Activated CD4-positive, alpha-beta T cell treated with anti-CD3 and anti-CD28 coated beads, Interleukin-2, amount 50 U/mL, for 1 hour (primary cell): ENCODE data around the gene ZNF783.

Experiments
- DNase-seq: peaks from one replicate; pipeline ENCODE4 v3.0.0-alpha.2; 2020

Gene ZNF783

GRCh38 chr7:149283321-149283720, 21.3 kb downstream of the ZNF783 start:
- DNase-seq = no peak

- DNase-seq = peak; percentile 47
Measured at GRCh38 chr7:149284343-149284742, 22.3 kb downstream of the ZNF783 start.

GRCh38 chr7:149284850-149285585, 23.0 kb downstream of the ZNF783 start:
- DNase-seq = peak; percentile 99

- no peak for DNase-seq
Measured at GRCh38 chr7:149285603-149286002, 23.6 kb downstream of the ZNF783 start.

GRCh38 chr7:149286811-149287400, 24.9 kb downstream of the ZNF783 start:
- no peak for DNase-seq

GRCh38 chr7:149287622-149288021, 25.6 kb downstream of the ZNF783 start:
- DNase-seq = no peak

- DNase-seq = no peak
Measured at GRCh38 chr7:149289262-149289661, 27.3 kb downstream of the ZNF783 start.

- no peak for DNase-seq
Measured at GRCh38 chr7:149289856-149290255, 27.9 kb downstream of the ZNF783 start.

GRCh38 chr7:149291036-149291780, 29.2 kb downstream of the ZNF783 start:
- no peak for DNase-seq

- no peak for DNase-seq
Measured at GRCh38 chr7:149291781-149292461, 29.9 kb downstream of the ZNF783 start.

- DNase-seq = no peak
Measured at GRCh38 chr7:149292462-149292823, 30.4 kb downstream of the ZNF783 start.

GRCh38 chr7:149293338-149293737, 31.3 kb downstream of the ZNF783 start:
- DNase-seq = no peak

- no peak for DNase-seq
Measured at GRCh38 chr7:149293946-149294633, 32.1 kb downstream of the ZNF783 start.

- DNase-seq = no peak
Measured at GRCh38 chr7:149294634-149295480, 32.9 kb downstream of the ZNF783 start.

- DNase-seq = no peak
Measured at GRCh38 chr7:149295481-149295850, 33.5 kb downstream of the ZNF783 start.

GRCh38 chr7:149296368-149296767, 34.4 kb downstream of the ZNF783 start:
- DNase-seq = no peak

- DNase-seq = no peak
Measured at GRCh38 chr7:149297034-149297755, 35.2 kb downstream of the ZNF783 start.

- DNase-seq = no peak
Measured at GRCh38 chr7:149300620-149301285, 38.8 kb downstream of the ZNF783 start.

GRCh38 chr7:149302222-149302621, 40.2 kb downstream of the ZNF783 start:
- DNase-seq = no peak

GRCh38 chr7:149302865-149303264, 40.9 kb downstream of the ZNF783 start:
- DNase-seq = no peak

- DNase-seq = no peak
Measured at GRCh38 chr7:149304006-149304405, 42.0 kb downstream of the ZNF783 start.
